ENCODE data around the gene CELF2. TPM values are rescaled to one million over a fixed set of nuclear protein-coding genes. Genes with fewer than 3 reads are reported as not detected.

CELF2 gene
- total RNA-seq, 1 donor from 2014 or later, result 14.4 TPM

DNA sequence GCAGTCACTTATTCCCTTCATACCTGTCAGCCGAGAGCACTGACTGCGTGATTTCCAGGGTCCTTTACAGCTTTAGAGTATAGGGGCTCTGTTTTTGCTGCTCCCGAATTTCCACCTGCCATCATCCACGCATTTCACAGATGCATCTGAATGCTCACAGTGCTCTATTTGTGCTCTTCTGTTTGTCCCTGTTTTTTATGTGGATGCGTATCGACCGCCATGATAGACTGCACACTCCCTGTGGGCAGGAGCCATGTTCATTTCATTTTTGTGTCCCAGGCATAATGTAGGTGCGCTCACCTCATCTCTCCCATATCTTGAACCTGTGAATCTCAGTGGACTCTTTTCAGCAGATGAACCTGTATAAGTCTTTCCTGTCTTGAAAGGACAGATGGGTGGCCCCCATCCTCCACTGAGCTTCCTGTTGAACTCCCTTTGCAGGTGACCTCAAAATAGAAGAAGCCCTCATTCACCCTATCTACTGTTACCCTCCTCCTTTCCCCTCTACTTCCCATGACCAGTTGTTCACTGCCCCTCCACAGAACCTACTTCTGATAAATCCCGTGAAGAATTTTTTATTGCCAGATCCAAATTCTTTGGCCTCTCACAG lies 228.4 kb downstream of the CELF2 start:
- Mint-ChIP-seq H3K27ac (no peak overlapping the region), H3K4me1 (ENCODE audit: unreplicated experiment) (peaks cover 5% of the 10 kb centered on the region), H3K27me3 (peaks cover 23% of the 10 kb centered on the region), H3K4me3 (no peak overlapping the region), H3K9me3 (no peaks in the 10 kb centered on the region), H3K36me3 (peaks cover 3% of the 10 kb centered on the region)
- TF ChIP-seq, protein P1, sequence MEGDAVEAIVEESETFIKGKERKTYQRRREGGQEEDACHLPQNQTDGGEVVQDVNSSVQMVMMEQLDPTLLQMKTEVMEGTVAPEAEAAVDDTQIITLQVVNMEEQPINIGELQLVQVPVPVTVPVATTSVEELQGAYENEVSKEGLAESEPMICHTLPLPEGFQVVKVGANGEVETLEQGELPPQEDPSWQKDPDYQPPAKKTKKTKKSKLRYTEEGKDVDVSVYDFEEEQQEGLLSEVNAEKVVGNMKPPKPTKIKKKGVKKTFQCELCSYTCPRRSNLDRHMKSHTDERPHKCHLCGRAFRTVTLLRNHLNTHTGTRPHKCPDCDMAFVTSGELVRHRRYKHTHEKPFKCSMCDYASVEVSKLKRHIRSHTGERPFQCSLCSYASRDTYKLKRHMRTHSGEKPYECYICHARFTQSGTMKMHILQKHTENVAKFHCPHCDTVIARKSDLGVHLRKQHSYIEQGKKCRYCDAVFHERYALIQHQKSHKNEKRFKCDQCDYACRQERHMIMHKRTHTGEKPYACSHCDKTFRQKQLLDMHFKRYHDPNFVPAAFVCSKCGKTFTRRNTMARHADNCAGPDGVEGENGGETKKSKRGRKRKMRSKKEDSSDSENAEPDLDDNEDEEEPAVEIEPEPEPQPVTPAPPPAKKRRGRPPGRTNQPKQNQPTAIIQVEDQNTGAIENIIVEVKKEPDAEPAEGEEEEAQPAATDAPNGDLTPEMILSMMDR (conservative IDR thresholded peaks at IDR 0.05), result no peak
- DNase-seq (ENCODE audit: extremely low spot score, unreplicated experiment), result no peak

DNA sequence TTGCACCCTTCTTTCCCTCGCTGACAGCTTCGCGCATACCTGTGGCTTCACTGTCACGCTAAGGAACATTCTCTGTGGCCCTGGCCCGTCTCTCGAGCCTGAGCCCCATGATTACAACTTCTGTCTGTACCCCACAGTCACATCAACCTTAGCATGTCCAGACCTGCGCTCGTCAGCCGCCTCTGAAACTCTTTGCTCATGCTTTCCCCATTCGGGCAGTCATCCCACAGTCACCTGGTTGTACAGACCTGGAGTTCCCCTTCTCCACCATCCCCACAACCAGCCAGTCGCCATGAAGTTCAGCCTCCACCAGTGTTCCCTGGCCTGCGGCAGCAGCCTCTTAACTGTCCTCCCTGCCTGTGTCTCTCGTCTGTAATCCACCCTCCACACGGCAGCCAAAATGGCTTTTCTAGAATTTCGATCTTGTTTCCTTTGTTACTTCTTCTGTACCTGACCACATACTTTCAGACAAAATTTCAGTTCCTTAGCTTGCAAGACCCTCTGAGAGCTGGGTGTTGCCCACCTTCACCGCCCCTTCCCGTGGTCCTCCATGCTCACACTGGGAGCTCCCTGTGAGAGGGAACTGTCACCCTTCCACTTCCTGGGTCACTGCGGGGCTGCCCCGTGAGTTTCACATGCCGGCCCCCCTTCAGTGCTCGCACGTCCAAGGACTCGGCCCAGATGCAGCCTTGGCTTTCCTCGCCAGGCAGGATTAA lies 229.2 kb downstream of the CELF2 start:
- Mint-ChIP-seq H3K27me3 (peaks cover 28% of the 10 kb centered on the region), H3K27ac (no peak overlapping the region), H3K4me1 (ENCODE audit: unreplicated experiment) (peaks cover 5% of the 10 kb centered on the region), H3K9me3 (no peaks in the 10 kb centered on the region), H3K36me3 (peaks cover 3% of the 10 kb centered on the region), H3K4me3 (no peak overlapping the region)
- no peak for DNase-seq (ENCODE audit: extremely low spot score, unreplicated experiment)
- TF ChIP-seq, protein P1 (conservative IDR thresholded peaks at IDR 0.05), result no peak

DNA sequence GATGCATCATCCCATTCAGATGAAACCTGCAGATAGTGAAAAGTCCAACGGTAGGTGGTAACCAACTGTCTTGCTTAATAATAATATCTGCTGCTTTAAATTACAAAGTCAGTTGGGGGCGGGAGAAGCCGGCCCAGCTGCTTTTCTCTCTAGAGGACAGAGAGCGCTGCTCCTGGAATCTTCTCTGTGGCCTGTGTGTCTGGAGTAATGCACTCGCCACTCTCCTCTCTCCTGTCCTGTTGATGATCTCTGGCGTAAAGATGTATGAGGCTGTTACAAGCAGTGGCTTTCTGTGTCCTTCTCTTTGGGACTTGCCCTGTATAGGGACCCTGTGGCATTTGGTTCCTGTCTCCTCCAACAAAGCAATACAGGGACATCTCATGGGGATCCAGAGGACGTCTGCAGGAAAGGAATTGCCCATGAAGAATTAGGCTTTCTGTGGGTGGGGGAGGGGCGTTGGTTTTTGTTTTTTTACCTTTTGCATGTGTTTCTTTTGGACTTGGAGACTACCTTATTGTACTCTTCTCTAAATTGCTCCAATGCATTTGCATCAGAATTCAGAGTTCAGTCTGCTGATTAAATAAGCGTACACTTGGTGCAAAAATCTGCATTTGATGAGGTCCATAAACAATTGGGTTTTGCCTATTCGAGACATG lies 231.6 kb downstream of the CELF2 start:
- H3K27me3 Mint-ChIP-seq, result peaks cover 31% of the 10 kb centered on the region
- no peak overlapping the region for H3K4me3 Mint-ChIP-seq
- H3K4me1 Mint-ChIP-seq (ENCODE audit: unreplicated experiment), result peaks cover 5% of the 10 kb centered on the region
- H3K9me3 Mint-ChIP-seq, result peaks cover 4% of the 10 kb centered on the region
- no peak for DNase-seq (ENCODE audit: extremely low spot score, unreplicated experiment)
- TF ChIP-seq, protein P1 (conservative IDR thresholded peaks at IDR 0.05), result no peak
- H3K36me3 Mint-ChIP-seq, result peaks cover 2% of the 10 kb centered on the region
- no peak overlapping the region for H3K27ac Mint-ChIP-seq

DNA sequence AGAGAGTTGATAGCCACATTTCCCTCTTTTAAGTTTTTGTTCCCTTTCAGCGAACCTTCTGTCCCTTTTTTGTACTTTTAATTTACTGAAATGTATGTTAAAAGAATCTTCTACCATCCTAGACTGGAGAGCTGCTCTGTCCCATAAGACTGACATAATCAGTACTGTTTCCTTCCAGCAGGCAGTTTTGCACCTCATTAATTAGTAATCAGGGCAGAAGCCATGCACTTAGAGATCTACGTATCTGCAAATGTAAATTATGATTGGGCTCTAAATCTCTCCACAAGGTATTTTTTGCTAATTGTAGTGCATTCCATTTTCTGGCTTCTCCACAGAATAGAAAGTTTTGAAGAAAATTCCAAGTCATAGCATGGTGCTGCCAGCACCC lies 232.1 kb downstream of the CELF2 start:
- Mint-ChIP-seq H3K27ac (no peak overlapping the region), H3K4me3 (no peak overlapping the region), H3K4me1 (ENCODE audit: unreplicated experiment) (peaks cover 5% of the 10 kb centered on the region), H3K36me3 (peaks cover 3% of the 10 kb centered on the region), H3K9me3 (peaks cover 5% of the 10 kb centered on the region), H3K27me3 (peaks cover 34% of the 10 kb centered on the region)
- TF ChIP-seq, protein P1 (conservative IDR thresholded peaks at IDR 0.05), result no peak
- no peak for DNase-seq (ENCODE audit: extremely low spot score, unreplicated experiment)

DNA sequence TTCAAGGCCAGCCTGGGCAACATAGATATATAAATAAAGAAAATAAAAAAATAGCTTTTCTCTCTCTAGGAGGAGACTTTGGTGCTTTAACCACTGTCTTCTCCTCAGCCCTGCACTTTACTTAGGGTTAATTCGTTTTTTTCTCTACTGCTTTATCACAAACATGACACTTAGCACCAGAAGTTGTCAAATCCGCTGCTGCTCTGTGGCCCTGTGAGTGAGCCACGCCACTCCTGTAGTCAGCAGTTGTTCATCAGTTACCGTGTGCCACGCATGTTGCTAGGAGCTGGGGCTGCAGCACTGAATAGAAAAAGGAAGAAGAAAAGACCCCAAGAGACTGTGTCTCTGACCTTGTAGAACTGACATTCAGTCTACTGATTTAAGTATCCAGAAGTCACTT lies 232.6 kb downstream of the CELF2 start:
- TF ChIP-seq, protein P1 (conservative IDR thresholded peaks at IDR 0.05), result no peak
- no peak overlapping the region for H3K4me3 Mint-ChIP-seq
- peaks cover 3% of the 10 kb centered on the region for H3K36me3 Mint-ChIP-seq
- H3K27ac Mint-ChIP-seq, result no peak overlapping the region
- H3K4me1 Mint-ChIP-seq (ENCODE audit: unreplicated experiment), result peaks cover 5% of the 10 kb centered on the region
- no peak for DNase-seq (ENCODE audit: extremely low spot score, unreplicated experiment)
- H3K9me3 Mint-ChIP-seq, result peaks cover 5% of the 10 kb centered on the region
- peaks cover 39% of the 10 kb centered on the region for H3K27me3 Mint-ChIP-seq

Measured in type B pancreatic cell (in vitro differentiated cells).